PC-3 (cell line): Measurements from ENCODE around the gene PRR16. TPM values are rescaled to one million over a fixed set of nuclear protein-coding genes. Genes with fewer than 3 reads are reported as not detected.
A peak's percentile ranks its signal among the peaks of the same experiment; 100 is the strongest.

Experiments used
- ATAC-seq: fragments of 200-7000 bp; cut with Tn5 transposase; 2 replicates; pipeline ENCODE4 v1.9.1; 2020; ENCODE audit warnings: mild to moderate bottlenecking, moderate library complexity
- BruUV-seq: library from RNA; stranded (reverse); fragments of 400-500 nt; replicated peaks from 2 replicates; lab custom pipeline; 2021; lab: Mats Ljungman, UMichigan
- CTCF ChIA-PET: fragments of 300-600 bp; sonication (Branson Sonifier 250); formaldehyde crosslinking; loops from one replicate; lab custom pipeline; 2022; ENCODE audit warnings: antibody characterized with exemption; lab: Charles Lee
- POLR2A ChIA-PET: fragments of 300-600 bp; sonication (Branson Sonifier 250); formaldehyde crosslinking; loops from one replicate; lab custom pipeline; 2022; ENCODE audit warnings: antibody characterized with exemption; ENCODE audit not compliant: unreplicated experiment; lab: Charles Lee
- DNase-seq: peaks from one replicate; pipeline ENCODE4 v3.0.0-alpha.2; 2015
- H2AFZ ChIP-seq: fragments of 300-600 bp; sonication (generic); 2 replicates; pipeline ENCODE4 v1.6.0; 2016; ENCODE audit warnings: antibody characterized with exemption, low read length
- H3F3A ChIP-seq: fragments of 300-600 bp; sonication (generic); one replicate; pipeline ENCODE4 v1.6.0; 2017; ENCODE audit warnings: antibody characterized with exemption, low read length, control low read depth, mild to moderate bottlenecking; ENCODE audit not compliant: unreplicated experiment
- H3K27ac ChIP-seq: fragments of 300-600 bp; sonication (generic); 2 replicates; pipeline ENCODE4 v1.5.1; 2016; ENCODE audit warnings: mild to moderate bottlenecking, low read length
- H3K27me3 ChIP-seq: fragments of 300-600 bp; sonication (generic); 2 replicates; pipeline ENCODE4 v1.6.1; 2016; ENCODE audit warnings: low read length, mixed read lengths
- H3K36me3 ChIP-seq: fragments of 300-600 bp; sonication (generic); 2 replicates; pipeline ENCODE4 v1.6.1; 2016; ENCODE audit warnings: low read depth, mixed run types, low read length, mixed read lengths
- H3K4me1 ChIP-seq: fragments of 300-600 bp; sonication (generic); 2 replicates; pipeline ENCODE4 v1.5.1; 2016; ENCODE audit warnings: low read length; ENCODE audit not compliant: insufficient read depth
- H3K4me2 ChIP-seq: fragments of 300-600 bp; sonication (generic); 2 replicates; pipeline ENCODE4 v1.6.0; 2016; ENCODE audit warnings: low read length
- H3K4me3 ChIP-seq: fragments of 300-600 bp; sonication (generic); 2 replicates; pipeline ENCODE4 v1.5.1; 2016; ENCODE audit warnings: mild to moderate bottlenecking, low read length, mixed read lengths
- H3K79me2 ChIP-seq: fragments of 300-600 bp; sonication (generic); 2 replicates; pipeline ENCODE4 v1.6.1; 2017; ENCODE audit warnings: low read length, mixed read lengths
- H3K9ac ChIP-seq: fragments of 300-600 bp; sonication (generic); 2 replicates; pipeline ENCODE4 v1.6.0; 2016; ENCODE audit warnings: mild to moderate bottlenecking, low read length
- H3K9me2 ChIP-seq: fragments of 300-600 bp; sonication (generic); replicated peaks from 2 replicates; pipeline ENCODE4 v1.6.1; 2016; ENCODE audit warnings: mixed run types, low read length, mixed read lengths
- H3K9me3 ChIP-seq: fragments of 300-600 bp; sonication (generic); 2 replicates; pipeline ENCODE4 v1.6.1; 2016; ENCODE audit warnings: low read length, mixed read lengths
- H4K20me1 ChIP-seq: fragments of 300-600 bp; sonication (generic); 2 replicates; pipeline ENCODE4 v1.6.1; 2016; ENCODE audit warnings: low read length, mixed read lengths
- EZH2 ChIP-seq: fragments of 300-600 bp; sonication (generic); IDR thresholded peaks from one replicate; pipeline ENCODE4 v1.6.1; 2017; ENCODE audit warnings: antibody characterized with exemption, mild to moderate bottlenecking, low read length; ENCODE audit not compliant: unreplicated experiment
- EZH2phosphoT487 ChIP-seq: fragments of 300-600 bp; sonication (generic); IDR thresholded peaks from 2 replicates; pipeline ENCODE4 v1.6.1; 2018; ENCODE audit warnings: mild to moderate bottlenecking, antibody characterized with exemption, low read length, borderline replicate concordance
- intact Hi-C: fragments of 100-400 bp; cut with micrococcal nuclease; formaldehyde crosslinking; loops from 2 replicates; pipeline ENCODE4 v1.9.0; 2023
- total RNA-seq: library from RNA; depleted of rRNA; stranded (reverse); fragments of >200 nt; gene quantifications from 2 replicates; pipeline ENCODE4 v1.2.3, GENCODE V29; 2014
- TF ChIP-seq, protein P1 (sequence below): fragments of 300-600 bp; sonication (generic); conservative IDR thresholded peaks from 2 replicates; pipeline ENCODE4 v1.5.1; 2017; ENCODE audit warnings: antibody characterized with exemption, low read depth, mild to moderate bottlenecking, low read length

Gene PRR16
- total RNA-seq, 1 experiment from 2014 or later = 3.6 TPM

DNA sequence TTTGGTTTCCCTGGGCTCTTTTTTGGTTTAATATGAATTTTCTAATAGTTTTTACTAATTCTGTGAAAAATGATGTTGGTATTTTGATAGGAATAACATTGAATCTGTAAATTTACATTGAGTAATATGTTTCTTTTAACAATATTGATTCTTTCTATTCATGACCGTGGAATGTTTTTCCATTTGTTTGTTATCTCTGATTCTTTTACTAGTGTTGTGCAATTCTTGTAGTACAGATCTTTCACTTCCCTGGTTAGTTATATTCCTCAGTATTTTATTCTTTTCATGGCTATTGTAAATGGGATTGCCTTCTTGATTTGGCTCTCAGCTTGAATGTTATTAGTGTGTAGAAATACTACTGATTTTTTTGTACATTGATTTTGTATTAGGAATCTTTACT is 137.9 kb downstream of the PRR16 start:
- Histone ChIP-seq H3K4me2 (no peak overlapping the region), H3K27ac (no peak overlapping the region), H2AFZ (no peak overlapping the region), H3K27me3 (no peaks in the 10 kb centered on the region), H4K20me1 (no peaks in the 10 kb centered on the region), H3K79me2 (no peaks in the 10 kb centered on the region), H3K4me1 (peaks cover 43% of the 10 kb centered on the region), H3K9ac (no peak overlapping the region), H3K4me3 (no peak overlapping the region), H3K36me3 (no peaks in the 10 kb centered on the region), H3K9me2 (no peaks in the 10 kb centered on the region), H3F3A (peaks cover 14% of the 10 kb centered on the region), H3K9me3 (no peaks in the 10 kb centered on the region)
- CTCF ChIA-PET = no interaction called here
- intact Hi-C loops = no loop called here
- DNase-seq (no peak), ATAC-seq (no peak)
- POLR2A ChIA-PET = no interaction called here
- TF ChIP-seq, protein P1, sequence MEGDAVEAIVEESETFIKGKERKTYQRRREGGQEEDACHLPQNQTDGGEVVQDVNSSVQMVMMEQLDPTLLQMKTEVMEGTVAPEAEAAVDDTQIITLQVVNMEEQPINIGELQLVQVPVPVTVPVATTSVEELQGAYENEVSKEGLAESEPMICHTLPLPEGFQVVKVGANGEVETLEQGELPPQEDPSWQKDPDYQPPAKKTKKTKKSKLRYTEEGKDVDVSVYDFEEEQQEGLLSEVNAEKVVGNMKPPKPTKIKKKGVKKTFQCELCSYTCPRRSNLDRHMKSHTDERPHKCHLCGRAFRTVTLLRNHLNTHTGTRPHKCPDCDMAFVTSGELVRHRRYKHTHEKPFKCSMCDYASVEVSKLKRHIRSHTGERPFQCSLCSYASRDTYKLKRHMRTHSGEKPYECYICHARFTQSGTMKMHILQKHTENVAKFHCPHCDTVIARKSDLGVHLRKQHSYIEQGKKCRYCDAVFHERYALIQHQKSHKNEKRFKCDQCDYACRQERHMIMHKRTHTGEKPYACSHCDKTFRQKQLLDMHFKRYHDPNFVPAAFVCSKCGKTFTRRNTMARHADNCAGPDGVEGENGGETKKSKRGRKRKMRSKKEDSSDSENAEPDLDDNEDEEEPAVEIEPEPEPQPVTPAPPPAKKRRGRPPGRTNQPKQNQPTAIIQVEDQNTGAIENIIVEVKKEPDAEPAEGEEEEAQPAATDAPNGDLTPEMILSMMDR = no peak
- TF ChIP-seq EZH2 (no peak), EZH2phosphoT487 (no peak)
- BruUV-seq = no TSS peak

DNA sequence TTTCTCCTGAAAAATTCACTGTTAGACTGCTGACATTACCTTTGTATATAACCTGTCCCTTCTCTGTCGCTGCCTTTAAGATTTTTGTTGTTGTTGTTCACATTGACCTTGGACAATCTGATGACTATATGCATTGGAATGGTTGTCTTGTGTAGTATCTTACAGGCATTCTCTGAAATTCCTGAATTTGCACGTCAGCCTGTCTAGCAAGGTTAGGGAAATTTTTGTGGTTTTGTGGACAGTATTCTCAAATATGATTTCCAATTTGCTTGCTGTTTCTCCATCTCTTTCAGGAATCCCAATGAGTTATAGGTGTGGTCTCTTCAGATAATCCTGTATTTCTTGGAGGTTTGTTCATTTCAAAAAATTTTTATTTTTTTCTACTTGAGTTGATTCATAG is 140.8 kb downstream of the PRR16 start:
- H3K27me3 ChIP-seq = no peaks in the 10 kb centered on the region
- peak overlapping the region; percentile 57 for H3K4me2 ChIP-seq
- BruUV-seq = no TSS peak
- no peak overlapping the region for H3K9ac ChIP-seq
- H4K20me1 ChIP-seq = no peaks in the 10 kb centered on the region
- DNase-seq = peak; percentile 92
- POLR2A ChIA-PET = no interaction called here
- H3K36me3 ChIP-seq = no peaks in the 10 kb centered on the region
- peak overlapping the region; percentile 11; the same call in 1 of the 2 replicates for H3K4me3 ChIP-seq
- H3F3A ChIP-seq = peaks cover 8% of the 10 kb centered on the region
- no peaks in the 10 kb centered on the region for H3K9me2 ChIP-seq
- peak overlapping the region; percentile 61 for H3K27ac ChIP-seq
- intact Hi-C loops = loop anchor here (5.0 kb wide), 1 partner anchor 77 kb away; no protein-coding TSS in a partner anchor
- no peaks in the 10 kb centered on the region for H3K9me3 ChIP-seq
- H3K4me1 ChIP-seq = peaks cover 41% of the 10 kb centered on the region
- CTCF ChIA-PET = no interaction called here
- TF ChIP-seq, protein P1 = no peak
- TF ChIP-seq EZH2phosphoT487 (no peak), EZH2 (no peak)
- ATAC-seq = peak; percentile 96
- H3K79me2 ChIP-seq = no peaks in the 10 kb centered on the region
- H2AFZ ChIP-seq = no peak overlapping the region

DNA sequence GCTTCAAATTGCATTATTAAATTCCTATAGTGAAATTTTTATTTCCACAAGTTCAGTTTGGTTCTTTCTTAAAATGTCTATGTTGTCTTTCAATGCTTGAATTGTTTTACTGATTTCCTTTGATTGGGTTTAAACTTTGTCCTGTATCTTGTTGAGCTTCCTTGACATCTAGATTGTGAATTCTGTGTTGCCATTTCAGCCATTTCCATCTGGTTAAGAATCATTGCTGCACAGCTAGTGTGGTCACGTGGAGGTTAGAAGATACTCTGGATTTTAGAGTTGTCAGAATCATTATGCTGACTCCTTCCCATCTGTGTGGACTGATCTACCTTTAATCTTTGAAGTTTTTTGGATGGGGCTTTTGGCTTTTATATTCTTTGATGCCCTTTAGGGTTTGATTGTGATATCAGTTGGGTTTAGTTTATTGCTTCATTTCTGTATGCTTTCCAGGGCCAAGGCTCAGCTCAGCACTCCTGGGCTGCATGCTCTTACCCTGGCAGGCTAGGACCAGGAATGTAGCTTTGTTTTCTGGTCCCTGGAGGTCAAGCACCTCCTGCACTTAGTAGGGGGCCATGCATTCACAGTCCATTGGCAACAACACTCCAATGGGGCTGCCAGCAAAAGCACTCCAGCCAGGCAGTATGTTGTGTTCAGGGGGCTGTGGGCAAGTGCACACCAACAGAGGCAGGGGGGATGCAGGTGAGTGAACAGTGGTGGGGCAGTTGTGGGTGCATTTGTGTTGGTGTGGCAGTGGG is 141.4 kb downstream of the PRR16 start:
- intact Hi-C loops = loop anchor here (5.0 kb wide), 1 partner anchor 77 kb away; no protein-coding TSS in a partner anchor
- ChIA-PET POLR2A (no interaction called here), CTCF (no interaction called here)
- BruUV-seq = no TSS peak
- Histone ChIP-seq H3K4me2 (peak overlapping the region; percentile 57), H2AFZ (no peak overlapping the region), H3K9me2 (no peaks in the 10 kb centered on the region), H3K27ac (peak overlapping the region; percentile 61), H4K20me1 (no peaks in the 10 kb centered on the region), H3F3A (peaks cover 7% of the 10 kb centered on the region), H3K27me3 (no peaks in the 10 kb centered on the region), H3K4me3 (peak overlapping the region; percentile 11; the same call in 1 of the 2 replicates), H3K4me1 (peaks cover 36% of the 10 kb centered on the region), H3K9ac (no peak overlapping the region), H3K79me2 (no peaks in the 10 kb centered on the region), H3K36me3 (no peaks in the 10 kb centered on the region), H3K9me3 (no peaks in the 10 kb centered on the region)
- TF ChIP-seq EZH2 (no peak), EZH2phosphoT487 (no peak)
- TF ChIP-seq, protein P1 = no peak
- ATAC-seq (no peak), DNase-seq (no peak)
